ENCODE data around the gene GLRX.

Gene GLRX

DNA sequence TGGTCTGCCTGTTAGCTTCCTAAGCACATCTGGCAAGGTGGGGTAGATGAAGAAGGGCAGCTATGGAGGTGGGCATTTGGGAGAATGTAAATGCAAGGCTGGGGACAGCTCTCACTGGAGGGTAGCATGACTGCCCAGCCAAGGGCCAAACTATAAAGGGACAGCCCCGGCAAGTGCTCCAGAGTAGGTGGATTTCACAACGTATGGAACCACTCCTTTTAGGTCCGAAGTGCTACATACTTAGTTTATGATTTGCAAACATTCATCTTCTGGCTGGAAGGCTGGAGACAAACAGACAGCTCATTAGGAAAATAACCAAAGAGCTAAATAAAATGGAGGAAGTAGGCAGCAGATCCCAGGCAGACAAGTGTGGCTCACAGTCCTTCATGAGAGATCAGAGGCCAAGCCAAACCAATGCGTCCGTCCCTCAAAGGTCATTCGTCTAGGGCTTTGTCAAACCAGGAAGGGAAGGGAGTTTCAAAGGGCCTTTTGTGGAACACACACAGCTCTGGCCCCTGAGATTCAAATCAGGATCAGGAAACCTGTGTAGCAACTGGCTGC is 42.5 kb upstream of the GLRX start:
- in situ Hi-C loops (cut with HindIII; ENCODE audit: low sequenced_read_pairs): no loop called here
- no peak overlapping the region for H3K4me3 ChIP-seq (ENCODE audit: low read depth, low read length)
- TF ChIP-seq, protein P1, sequence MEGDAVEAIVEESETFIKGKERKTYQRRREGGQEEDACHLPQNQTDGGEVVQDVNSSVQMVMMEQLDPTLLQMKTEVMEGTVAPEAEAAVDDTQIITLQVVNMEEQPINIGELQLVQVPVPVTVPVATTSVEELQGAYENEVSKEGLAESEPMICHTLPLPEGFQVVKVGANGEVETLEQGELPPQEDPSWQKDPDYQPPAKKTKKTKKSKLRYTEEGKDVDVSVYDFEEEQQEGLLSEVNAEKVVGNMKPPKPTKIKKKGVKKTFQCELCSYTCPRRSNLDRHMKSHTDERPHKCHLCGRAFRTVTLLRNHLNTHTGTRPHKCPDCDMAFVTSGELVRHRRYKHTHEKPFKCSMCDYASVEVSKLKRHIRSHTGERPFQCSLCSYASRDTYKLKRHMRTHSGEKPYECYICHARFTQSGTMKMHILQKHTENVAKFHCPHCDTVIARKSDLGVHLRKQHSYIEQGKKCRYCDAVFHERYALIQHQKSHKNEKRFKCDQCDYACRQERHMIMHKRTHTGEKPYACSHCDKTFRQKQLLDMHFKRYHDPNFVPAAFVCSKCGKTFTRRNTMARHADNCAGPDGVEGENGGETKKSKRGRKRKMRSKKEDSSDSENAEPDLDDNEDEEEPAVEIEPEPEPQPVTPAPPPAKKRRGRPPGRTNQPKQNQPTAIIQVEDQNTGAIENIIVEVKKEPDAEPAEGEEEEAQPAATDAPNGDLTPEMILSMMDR (IDR thresholded peaks at IDR 0.05; ENCODE audit: low read depth, low read length): no peak
- DNase-seq (ENCODE audit: low read depth, low spot score): no peak

GRCh38 chr5:95864456-95864855 is 41.9 kb upstream of the GLRX start:
- in situ Hi-C loops (cut with HindIII; ENCODE audit: low sequenced_read_pairs): no loop called here

DNA sequence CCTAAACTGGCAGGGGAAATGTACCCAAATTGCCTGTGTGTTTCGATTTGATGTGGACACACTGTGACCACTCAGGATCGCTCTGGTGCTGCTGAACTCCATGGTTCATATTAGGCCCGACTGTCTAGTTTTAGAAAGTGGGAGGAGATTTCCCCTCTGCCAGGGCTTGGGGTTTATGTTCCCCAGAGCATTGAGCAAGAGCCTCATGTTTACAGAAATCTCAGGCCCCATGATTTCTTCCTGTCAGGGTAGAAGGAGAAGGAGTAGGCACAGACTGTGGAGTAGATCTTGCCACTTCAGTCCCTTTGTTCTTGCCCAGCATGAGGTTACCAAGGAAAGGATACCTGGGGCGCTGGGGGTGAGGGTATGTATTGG is 40.8 kb upstream of the GLRX start:
- no peak overlapping the region for H3K4me3 ChIP-seq (ENCODE audit: low read depth, low read length)
- TF ChIP-seq, protein P1 (IDR thresholded peaks at IDR 0.05; ENCODE audit: low read depth, low read length): no peak
- in situ Hi-C loops (cut with HindIII; ENCODE audit: low sequenced_read_pairs): no loop called here
- no peak for DNase-seq (ENCODE audit: low read depth, low spot score)

More at GRCh38 chr5:95864456-95864855, 41.9 kb upstream of the GLRX start:
- TF ChIP-seq, protein P1 (IDR thresholded peaks at IDR 0.05; ENCODE audit: low read depth, low read length): no peak
- no peak overlapping the region for H3K4me3 ChIP-seq (ENCODE audit: low read depth, low read length)
- no peak for DNase-seq (ENCODE audit: low read depth, low spot score)

- no peak overlapping the region for H3K4me3 ChIP-seq (ENCODE audit: low read depth, low read length)
- TF ChIP-seq, protein P1 (IDR thresholded peaks at IDR 0.05; ENCODE audit: low read depth, low read length): no peak
- DNase-seq (ENCODE audit: low read depth, low spot score): no peak
- in situ Hi-C loops (cut with HindIII; ENCODE audit: low sequenced_read_pairs): no loop called here
Measured at GRCh38 chr5:95862671-95863382, 40.3 kb upstream of the GLRX start.

DNA sequence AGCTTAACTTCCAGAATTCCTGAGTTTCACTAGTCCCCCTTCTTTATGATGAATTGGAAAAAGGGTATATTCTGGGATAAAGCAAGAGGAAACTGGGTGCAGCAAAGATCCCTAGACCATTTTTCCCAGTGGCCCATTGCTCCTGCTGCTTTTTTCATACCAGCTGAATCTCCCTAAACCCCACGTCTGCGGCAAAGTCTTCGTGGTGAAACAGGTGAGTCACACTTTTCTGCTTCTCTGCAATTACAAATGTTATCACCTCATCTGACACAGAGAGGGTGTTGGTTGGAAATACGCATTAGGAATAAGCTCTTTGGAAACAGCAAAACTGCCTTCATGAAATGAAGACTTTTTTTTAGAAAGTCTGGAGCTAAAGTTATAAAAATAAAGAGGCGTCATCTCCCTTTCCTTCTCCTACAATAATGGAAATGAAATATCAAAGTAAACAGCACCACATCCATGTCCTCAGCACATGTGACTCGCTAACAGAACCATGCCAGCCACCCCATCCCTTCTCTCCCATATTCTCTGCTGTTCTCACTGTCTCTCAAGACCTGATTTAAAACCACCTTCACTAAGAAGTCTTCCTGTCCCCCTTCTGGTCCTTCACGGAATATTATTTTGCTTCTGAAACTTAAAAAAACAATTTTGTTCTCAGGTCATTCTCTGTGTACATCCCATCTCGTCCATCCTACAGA is 39.5 kb upstream of the GLRX start:
- in situ Hi-C loops (cut with HindIII; ENCODE audit: low sequenced_read_pairs): no loop called here
- H3K4me3 ChIP-seq (ENCODE audit: low read depth, low read length): no peak overlapping the region
- peak; percentile 75 for DNase-seq (ENCODE audit: low read depth, low spot score)
- TF ChIP-seq, protein P1 (IDR thresholded peaks at IDR 0.05; ENCODE audit: low read depth, low read length): no peak

GRCh38 chr5:95861221-95861863 is 38.8 kb upstream of the GLRX start:
- no peak overlapping the region for H3K4me3 ChIP-seq (ENCODE audit: low read depth, low read length)
- DNase-seq (ENCODE audit: low read depth, low spot score): peak; percentile 97
- in situ Hi-C loops (cut with HindIII; ENCODE audit: low sequenced_read_pairs): no loop called here
- TF ChIP-seq, protein P1 (IDR thresholded peaks at IDR 0.05; ENCODE audit: low read depth, low read length): no peak

All from astrocyte of the spinal cord (primary cell).